ENCODE results near the gene MSX1.

The MSX1 gene

GRCh38 chr4:4837316-4837715, 22.1 kb upstream of the MSX1 start:
- peaks cover 52% of the 10 kb centered on the region for H3K27me3 ChIP-seq
- no peak overlapping the region for H3K27ac ChIP-seq
- H3K4me3 ChIP-seq (ENCODE audit: low read depth in 1 of 2, low read length in 1 of 2) = no peak overlapping the region
- TF ChIP-seq, protein P1, sequence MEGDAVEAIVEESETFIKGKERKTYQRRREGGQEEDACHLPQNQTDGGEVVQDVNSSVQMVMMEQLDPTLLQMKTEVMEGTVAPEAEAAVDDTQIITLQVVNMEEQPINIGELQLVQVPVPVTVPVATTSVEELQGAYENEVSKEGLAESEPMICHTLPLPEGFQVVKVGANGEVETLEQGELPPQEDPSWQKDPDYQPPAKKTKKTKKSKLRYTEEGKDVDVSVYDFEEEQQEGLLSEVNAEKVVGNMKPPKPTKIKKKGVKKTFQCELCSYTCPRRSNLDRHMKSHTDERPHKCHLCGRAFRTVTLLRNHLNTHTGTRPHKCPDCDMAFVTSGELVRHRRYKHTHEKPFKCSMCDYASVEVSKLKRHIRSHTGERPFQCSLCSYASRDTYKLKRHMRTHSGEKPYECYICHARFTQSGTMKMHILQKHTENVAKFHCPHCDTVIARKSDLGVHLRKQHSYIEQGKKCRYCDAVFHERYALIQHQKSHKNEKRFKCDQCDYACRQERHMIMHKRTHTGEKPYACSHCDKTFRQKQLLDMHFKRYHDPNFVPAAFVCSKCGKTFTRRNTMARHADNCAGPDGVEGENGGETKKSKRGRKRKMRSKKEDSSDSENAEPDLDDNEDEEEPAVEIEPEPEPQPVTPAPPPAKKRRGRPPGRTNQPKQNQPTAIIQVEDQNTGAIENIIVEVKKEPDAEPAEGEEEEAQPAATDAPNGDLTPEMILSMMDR (IDR thresholded peaks at IDR 0.05) = no peak
- no peaks in the 10 kb centered on the region for H3K9me3 ChIP-seq
- no peaks in the 10 kb centered on the region for H3K4me1 ChIP-seq (ENCODE audit: control insufficient read depth in 1 of 2, insufficient read depth in 1 of 2, low read depth in 1 of 2, low read length in 1 of 2)
- H3K36me3 ChIP-seq = no peaks in the 10 kb centered on the region

DNA sequence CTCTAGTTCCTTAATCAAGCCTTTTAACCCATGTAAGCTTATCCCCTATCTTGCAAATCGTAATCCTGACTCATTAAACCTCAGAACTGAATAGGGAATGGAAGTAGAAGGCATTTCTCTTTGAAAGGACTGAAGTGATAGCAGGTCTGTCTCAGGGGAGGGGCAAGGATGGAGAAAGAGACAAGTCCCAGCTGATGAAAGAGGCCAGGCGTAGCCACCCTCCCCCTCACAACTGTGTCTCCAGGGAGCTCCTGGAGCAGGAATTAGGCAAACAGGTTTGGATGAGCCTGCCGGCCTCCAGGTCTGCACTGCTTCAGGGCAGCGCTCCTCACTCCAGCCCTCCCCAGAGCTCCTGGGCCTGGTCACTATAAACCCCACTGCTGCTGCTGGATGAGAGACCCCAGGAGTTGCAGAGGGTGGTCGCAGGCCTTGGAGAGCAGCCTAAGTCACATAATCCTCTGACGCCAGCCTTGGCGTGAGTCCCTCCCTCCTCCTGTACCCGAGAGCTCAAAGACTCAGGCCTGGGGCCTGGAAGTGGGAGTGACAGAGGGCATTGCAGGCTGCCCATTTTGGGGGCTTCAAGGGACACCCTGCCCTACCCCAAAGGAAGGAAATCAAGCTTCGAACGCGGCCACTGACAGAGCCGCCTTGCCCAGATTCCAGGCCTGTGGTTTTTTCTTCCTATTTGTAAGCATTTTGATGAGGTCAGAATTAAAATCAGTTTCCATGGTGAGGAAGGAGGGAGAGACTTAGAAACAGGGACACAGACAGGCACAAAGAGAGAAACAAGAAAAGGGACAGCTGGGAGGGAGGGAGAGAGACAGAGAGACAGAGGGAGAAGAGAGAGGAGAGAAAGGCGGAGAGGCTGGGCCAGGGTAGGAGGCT, 21.2 kb upstream of the MSX1 start:
- Histone ChIP-seq H3K27me3 (peaks cover 48% of the 10 kb centered on the region), H3K9me3 (no peaks in the 10 kb centered on the region), H3K27ac (no peak overlapping the region), H3K36me3 (no peaks in the 10 kb centered on the region), H3K4me3 (ENCODE audit: low read depth in 1 of 2, low read length in 1 of 2) (no peak overlapping the region), H3K4me1 (ENCODE audit: control insufficient read depth in 1 of 2, insufficient read depth in 1 of 2, low read depth in 1 of 2, low read length in 1 of 2) (no peaks in the 10 kb centered on the region)
- TF ChIP-seq, protein P1 (IDR thresholded peaks at IDR 0.05) = no peak

- no peaks in the 10 kb centered on the region for H3K36me3 ChIP-seq
- H3K9me3 ChIP-seq = no peaks in the 10 kb centered on the region
- no peak overlapping the region for H3K4me3 ChIP-seq (ENCODE audit: low read depth in 1 of 2, low read length in 1 of 2)
- TF ChIP-seq, protein P1 (IDR thresholded peaks at IDR 0.05) = no peak
- H3K27me3 ChIP-seq = peaks cover 50% of the 10 kb centered on the region
- no peaks in the 10 kb centered on the region for H3K4me1 ChIP-seq (ENCODE audit: control insufficient read depth in 1 of 2, insufficient read depth in 1 of 2, low read depth in 1 of 2, low read length in 1 of 2)
- H3K27ac ChIP-seq = no peak overlapping the region
These were observed 20.3 kb upstream of the MSX1 start for GRCh38 chr4:4838936-4839810.

- TF ChIP-seq, protein P1 (IDR thresholded peaks at IDR 0.05) = no peak
- no peak overlapping the region for H3K4me3 ChIP-seq (ENCODE audit: low read depth in 1 of 2, low read length in 1 of 2)
- H3K9me3 ChIP-seq = no peaks in the 10 kb centered on the region
- H3K36me3 ChIP-seq = no peaks in the 10 kb centered on the region
- H3K27ac ChIP-seq = no peak overlapping the region
- no peaks in the 10 kb centered on the region for H3K4me1 ChIP-seq (ENCODE audit: control insufficient read depth in 1 of 2, insufficient read depth in 1 of 2, low read depth in 1 of 2, low read length in 1 of 2)
- H3K27me3 ChIP-seq = peaks cover 56% of the 10 kb centered on the region
These were observed 19.1 kb upstream of the MSX1 start for GRCh38 chr4:4840351-4840750.

DNA sequence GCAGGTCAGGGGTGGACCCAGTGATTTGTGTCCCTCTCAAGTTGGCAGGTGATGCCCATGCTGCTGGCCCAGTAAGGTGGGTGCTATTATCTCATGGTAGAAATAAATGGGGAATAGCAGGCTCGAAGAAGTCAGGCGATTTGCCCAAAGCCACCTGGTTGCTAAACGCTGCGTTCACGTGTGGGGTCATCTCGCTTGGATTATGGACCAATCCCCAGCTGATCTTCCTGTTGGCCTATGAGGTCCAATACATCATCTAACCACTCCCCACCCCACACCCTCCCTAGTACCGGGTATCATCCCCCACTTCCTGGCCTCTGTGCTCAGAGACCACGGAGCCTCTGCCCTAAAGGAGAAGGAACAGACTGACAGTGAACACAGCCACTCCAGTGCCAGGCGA, 18.3 kb upstream of the MSX1 start:
- Histone ChIP-seq H3K27me3 (peaks cover 56% of the 10 kb centered on the region), H3K9me3 (no peaks in the 10 kb centered on the region), H3K27ac (no peak overlapping the region), H3K36me3 (no peaks in the 10 kb centered on the region), H3K4me1 (ENCODE audit: control insufficient read depth in 1 of 2, insufficient read depth in 1 of 2, low read depth in 1 of 2, low read length in 1 of 2) (no peaks in the 10 kb centered on the region), H3K4me3 (ENCODE audit: low read depth in 1 of 2, low read length in 1 of 2) (no peak overlapping the region)
- TF ChIP-seq, protein P1 (IDR thresholded peaks at IDR 0.05) = no peak

Measured in neutrophil (primary cell).